Fibroblast of lung (primary cell): ENCODE measurements around the gene RTN4IP1.

Experiments
- CTCF ChIP-seq, 2 donors: IDR thresholded peaks in 1 of 2; conservative IDR thresholded peaks in 1 of 2; 1 replicate in 1 of 2; 2 replicates in 1 of 2; pipeline ENCODE4 v1.5.1; 2011 to 2012; ENCODE audit warnings: low read length in 2 of 2, control low read depth in 1 of 2, inconsistent platforms in 1 of 2, low read depth in 1 of 2, mild to moderate bottlenecking in 1 of 2
- EZH2 ChIP-seq: IDR thresholded peaks from 2 replicates; pipeline ENCODE4 v1.5.1; 2012; ENCODE audit warnings: low read length, control low read depth, mild to moderate bottlenecking; ENCODE audit errors: missing control alignments

- TF ChIP-seq CTCF (conservative IDR thresholded peaks at IDR 0.05 in 1 of 2, IDR thresholded peaks at IDR 0.05 in 1 of 2; ENCODE audit: low read depth in 1 of 2, low read length in 2 of 2) (no peak), EZH2 (no peak)
Observed at GRCh38 chr6:106617302-106617701, 12.0 kb downstream of the RTN4IP1 start.
